Measurements from ENCODE around the gene INPP5K. TPM values are rescaled to one million over a fixed set of nuclear protein-coding genes. Genes with fewer than 3 reads are reported as not detected.

Gene INPP5K
- total RNA-seq, 1 donor from 2014 or later, result 22.4 TPM

GRCh38 chr17:1497831-1498230 lies 18.6 kb downstream of the INPP5K start:
- TF ChIP-seq CTCF (IDR thresholded peaks at IDR 0.05; ENCODE audit: unreplicated experiment), result no peak
- Mint-ChIP-seq H3K36me3 (no peaks in the 10 kb centered on the region), H3K4me1 (peaks cover 5% of the 10 kb centered on the region), H3K4me3 (no peak overlapping the region), H3K27me3 (ENCODE audit: low read depth) (no peaks in the 10 kb centered on the region), H3K9me3 (no peaks in the 10 kb centered on the region), H3K27ac (no peak overlapping the region)
- no peak for DNase-seq (ENCODE audit: low spot score in 2 of 2, unreplicated experiment in 2 of 2)

DNA sequence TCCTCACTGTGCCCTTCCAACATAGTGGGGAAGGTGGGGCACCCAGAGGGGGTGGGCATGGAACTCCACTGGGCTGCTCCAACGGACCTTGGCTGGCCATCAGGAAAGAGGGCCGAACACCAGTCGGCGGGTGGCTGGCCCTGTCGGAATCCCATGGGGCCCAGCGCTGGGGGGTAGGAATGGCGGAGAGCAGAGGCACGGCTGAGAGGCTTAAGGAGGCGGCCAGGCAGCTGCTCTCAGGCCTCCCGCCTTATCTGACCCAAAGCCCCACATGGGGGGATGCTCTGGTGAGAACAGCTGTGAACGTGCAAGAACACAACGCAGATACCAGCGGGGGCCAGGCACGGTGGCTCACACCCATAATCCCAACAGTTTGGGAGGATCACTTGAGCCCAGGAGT lies 19.5 kb downstream of the INPP5K start:
- peaks cover 11% of the 10 kb centered on the region for H3K4me1 Mint-ChIP-seq

DNA sequence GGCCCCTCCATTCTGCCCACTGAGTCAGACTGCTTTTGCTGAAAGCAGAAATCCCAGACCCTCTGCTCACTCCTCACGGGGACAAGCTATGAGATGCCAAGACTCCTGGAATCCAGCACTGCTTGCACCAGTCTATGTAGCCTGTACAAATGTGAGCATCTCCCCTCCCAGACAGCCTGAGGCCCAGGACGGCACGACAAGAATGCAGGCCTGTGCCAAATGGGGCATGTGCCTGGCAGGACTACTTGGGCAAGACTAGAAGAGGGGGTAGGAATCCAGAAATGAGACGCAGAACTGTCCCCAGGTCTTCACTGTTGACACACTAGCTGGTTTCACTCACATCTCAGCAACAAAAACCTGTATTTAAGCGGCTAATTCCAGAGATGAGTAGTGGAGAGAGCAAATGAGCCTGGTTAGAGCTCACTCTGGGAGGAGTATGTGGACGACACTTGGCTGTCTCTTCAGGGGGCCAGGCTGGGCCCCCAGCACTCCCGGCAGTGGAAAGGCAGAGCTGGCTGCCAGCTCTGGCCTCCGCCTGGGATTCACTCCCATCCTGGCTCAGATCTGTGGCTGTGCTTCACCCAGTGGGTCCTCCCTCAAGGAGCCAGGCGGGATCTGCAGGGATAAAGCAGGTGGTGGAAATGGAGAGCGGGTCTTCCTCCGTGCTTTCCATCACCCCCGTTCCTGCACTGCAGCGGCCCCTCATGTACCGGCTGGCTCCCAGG lies 21.0 kb downstream of the INPP5K start:
- no peak for DNase-seq (ENCODE audit: low spot score in 2 of 2, unreplicated experiment in 2 of 2)
- no peaks in the 10 kb centered on the region for H3K9me3 Mint-ChIP-seq
- H3K27ac Mint-ChIP-seq, result peak overlapping the region; percentile 28
- H3K4me1 Mint-ChIP-seq, result peaks cover 17% of the 10 kb centered on the region
- H3K36me3 Mint-ChIP-seq, result no peaks in the 10 kb centered on the region
- H3K4me3 Mint-ChIP-seq, result no peak overlapping the region
- peaks cover 2% of the 10 kb centered on the region for H3K27me3 Mint-ChIP-seq (ENCODE audit: low read depth)
- TF ChIP-seq CTCF (IDR thresholded peaks at IDR 0.05; ENCODE audit: unreplicated experiment), result no peak

More for the DNA sequence above, 19.5 kb downstream of the INPP5K start:
- Mint-ChIP-seq H3K9me3 (no peaks in the 10 kb centered on the region), H3K27me3 (ENCODE audit: low read depth) (peaks cover 1% of the 10 kb centered on the region), H3K36me3 (no peaks in the 10 kb centered on the region), H3K4me3 (no peak overlapping the region), H3K27ac (no peak overlapping the region)
- no peak for DNase-seq (ENCODE audit: low spot score in 2 of 2, unreplicated experiment in 2 of 2)
- no peak for TF ChIP-seq CTCF (IDR thresholded peaks at IDR 0.05; ENCODE audit: unreplicated experiment)

- Mint-ChIP-seq H3K4me1 (peaks cover 20% of the 10 kb centered on the region), H3K27ac (no peak overlapping the region), H3K27me3 (ENCODE audit: low read depth) (peaks cover 2% of the 10 kb centered on the region), H3K36me3 (no peaks in the 10 kb centered on the region), H3K9me3 (no peaks in the 10 kb centered on the region), H3K4me3 (no peak overlapping the region)
- DNase-seq (ENCODE audit: low spot score in 2 of 2, unreplicated experiment in 2 of 2), result no peak
- TF ChIP-seq CTCF (IDR thresholded peaks at IDR 0.05; ENCODE audit: unreplicated experiment), result no peak
These were observed 21.6 kb downstream of the INPP5K start for GRCh38 chr17:1494736-1495253.

DNA sequence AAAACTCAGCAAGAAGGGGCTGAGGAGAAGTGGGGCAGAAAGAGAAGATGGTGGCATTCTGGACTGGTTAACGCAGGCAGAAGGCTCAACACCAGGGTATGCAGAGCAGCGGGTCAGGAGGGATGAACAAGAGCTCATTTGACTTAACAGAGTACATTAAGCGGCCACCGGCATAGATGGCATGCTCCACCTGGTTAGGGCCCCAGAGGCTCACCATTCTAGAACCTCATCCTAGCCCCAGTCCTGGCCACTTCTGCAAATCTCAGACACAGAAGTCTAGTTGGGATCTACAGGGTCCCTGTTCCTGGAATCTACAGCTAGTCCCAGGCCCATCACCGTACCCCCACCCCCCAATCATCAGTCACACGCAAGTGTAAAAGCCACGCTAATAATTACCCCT lies 22.2 kb downstream of the INPP5K start:
- Mint-ChIP-seq H3K36me3 (no peaks in the 10 kb centered on the region), H3K27ac (no peak overlapping the region), H3K27me3 (ENCODE audit: low read depth) (peaks cover 2% of the 10 kb centered on the region), H3K4me1 (peaks cover 23% of the 10 kb centered on the region), H3K9me3 (no peaks in the 10 kb centered on the region), H3K4me3 (no peak overlapping the region)
- no peak for TF ChIP-seq CTCF (IDR thresholded peaks at IDR 0.05; ENCODE audit: unreplicated experiment)
- no peak for DNase-seq (ENCODE audit: low spot score in 2 of 2, unreplicated experiment in 2 of 2)

All from mesothelial cell of epicardium (in vitro differentiated cells).